Stimulated activated CD8-positive, alpha-beta memory T cell treated with anti-CD3 and anti-CD28 coated beads, Interleukin-4, amount 100 ng/mL, for 4 hours (primary cell): ENCODE results near the gene DUOX1.

Experiments
- DNase-seq, 2 donors: peaks; one replicate each; pipeline ENCODE4 v3.0.0-alpha.2; 2020; ENCODE audit warnings: low read depth in 2 of 2, low spot score in 1 of 2

DUOX1 gene

DNA sequence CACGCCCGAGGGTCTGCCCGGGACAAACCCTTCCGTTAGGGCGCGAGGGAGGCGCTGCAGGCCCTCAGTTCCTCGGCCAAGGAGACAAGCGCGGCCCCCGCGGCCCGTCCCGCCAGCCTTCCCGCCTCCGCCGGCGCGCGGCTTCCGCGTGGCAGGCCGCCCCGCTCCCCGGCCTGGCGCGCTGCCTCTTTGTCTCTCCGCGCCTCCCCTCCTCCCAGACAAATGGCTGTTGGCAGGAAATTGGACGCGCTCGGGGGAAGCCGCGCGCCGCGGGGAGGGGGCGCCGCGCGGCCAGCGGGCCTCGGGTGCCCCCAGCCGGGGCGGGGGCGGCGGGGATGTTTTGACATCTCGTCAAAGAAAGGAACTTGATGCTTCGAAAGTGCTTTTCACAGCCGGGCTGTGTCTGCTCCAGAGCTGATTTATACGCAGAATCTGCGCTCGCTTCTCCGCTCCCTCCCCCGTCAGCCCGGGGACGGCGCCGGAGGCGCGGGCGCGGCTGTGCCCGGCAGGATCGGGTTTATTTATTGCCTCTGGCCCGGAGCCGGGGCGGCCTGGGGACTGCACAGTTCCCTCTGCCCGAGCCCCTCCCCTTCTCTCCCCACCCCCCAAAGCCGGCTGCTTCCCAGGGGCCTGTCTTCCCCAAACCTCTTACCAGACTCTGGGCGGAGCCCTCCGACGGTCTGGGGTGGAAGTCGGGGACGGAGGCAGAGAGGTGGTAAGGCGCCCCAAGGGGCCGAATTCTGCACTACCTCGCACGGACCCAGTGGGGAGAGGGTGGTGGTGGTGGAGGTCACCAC is 37.2 kb downstream of the DUOX1 start:
- DNase-seq: peak; percentile 40 to 63

DNA sequence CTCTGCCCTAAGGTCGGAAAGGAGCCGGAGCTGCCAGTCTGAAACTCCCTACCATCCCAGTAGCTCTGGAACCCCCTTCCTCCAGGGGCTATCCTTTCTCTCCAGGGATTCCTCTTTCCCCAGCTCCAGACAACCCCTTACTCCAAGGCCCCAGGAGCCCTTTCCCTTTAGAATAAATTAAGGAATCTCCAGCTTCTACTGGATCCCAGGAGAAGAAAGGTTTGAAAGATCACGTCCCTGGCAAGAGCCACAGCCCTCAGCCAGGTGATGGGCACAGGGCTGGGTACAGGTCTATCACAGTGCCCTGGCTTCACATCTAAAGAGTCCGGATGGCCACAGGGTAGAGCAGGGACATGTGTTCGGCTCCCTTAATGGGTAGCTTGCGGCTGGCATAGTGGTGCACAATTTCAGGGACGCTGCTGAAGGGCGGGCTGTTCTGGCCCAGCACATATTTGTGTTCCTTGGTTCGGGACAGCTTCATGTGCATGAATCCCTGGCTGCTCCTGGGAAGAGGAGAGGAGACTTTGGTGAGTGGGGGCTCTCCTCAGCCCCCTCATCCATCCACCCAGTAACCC is 37.9 kb downstream of the DUOX1 start:
- DNase-seq: no peak

DNA sequence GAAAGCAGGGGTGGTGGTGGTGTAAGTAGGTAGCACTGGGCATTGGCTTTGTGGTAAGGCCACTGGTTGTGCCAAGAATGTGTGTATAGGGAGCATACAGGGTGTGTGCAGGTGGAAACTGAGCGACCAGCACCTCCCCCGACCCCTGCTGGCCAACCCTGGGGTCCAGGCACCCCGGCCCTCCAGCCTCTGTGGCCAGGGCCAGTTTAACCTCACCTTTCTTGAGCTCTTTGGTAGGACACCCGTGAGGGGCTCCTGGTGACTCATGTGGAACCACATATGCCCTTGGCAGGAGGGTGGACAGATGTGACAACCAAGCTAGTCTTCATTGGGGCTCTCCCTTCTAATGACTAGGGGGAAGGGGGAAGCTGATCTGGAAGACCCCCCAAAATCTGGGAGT is 38.5 kb downstream of the DUOX1 start:
- no peak for DNase-seq

DNA sequence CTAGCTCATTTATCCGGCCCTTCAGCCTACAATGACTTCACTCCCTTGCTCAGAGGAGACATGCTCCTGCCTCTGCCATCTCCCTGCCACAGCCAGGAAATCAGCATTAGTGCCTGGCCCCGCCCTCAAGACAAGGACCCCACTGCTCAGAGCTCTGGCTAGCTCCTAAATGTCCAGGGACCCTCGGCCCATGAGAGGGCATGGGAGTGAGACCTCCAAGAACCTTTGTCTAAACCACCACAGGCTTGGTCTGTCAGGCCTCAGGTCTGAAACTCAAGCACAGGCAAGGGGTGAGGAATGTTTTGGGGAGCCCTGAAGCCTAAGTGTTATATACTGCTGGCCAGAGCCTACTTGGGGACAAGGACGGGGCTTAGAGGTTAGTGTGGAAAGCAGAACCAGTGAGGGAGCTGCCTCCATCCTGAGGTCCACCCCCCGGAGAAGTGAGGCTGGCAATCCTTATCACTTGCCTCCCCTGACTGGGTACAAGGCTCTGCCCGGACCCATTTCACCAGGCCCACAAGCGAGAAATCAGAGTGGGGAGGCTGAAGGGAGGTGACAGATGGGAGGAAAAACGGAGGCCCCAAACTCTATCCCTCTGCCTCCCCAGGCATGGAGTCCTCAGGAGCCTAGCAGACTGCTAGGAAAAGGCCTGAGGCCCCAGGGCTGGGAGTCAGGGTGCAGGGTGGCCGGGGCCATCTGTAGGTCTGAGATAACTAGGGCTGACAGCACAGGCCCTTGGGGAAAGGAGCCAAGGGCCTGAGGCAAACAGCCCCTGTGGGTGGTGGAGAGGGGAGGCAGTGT is 39.2 kb downstream of the DUOX1 start:
- DNase-seq: no peak

DNA sequence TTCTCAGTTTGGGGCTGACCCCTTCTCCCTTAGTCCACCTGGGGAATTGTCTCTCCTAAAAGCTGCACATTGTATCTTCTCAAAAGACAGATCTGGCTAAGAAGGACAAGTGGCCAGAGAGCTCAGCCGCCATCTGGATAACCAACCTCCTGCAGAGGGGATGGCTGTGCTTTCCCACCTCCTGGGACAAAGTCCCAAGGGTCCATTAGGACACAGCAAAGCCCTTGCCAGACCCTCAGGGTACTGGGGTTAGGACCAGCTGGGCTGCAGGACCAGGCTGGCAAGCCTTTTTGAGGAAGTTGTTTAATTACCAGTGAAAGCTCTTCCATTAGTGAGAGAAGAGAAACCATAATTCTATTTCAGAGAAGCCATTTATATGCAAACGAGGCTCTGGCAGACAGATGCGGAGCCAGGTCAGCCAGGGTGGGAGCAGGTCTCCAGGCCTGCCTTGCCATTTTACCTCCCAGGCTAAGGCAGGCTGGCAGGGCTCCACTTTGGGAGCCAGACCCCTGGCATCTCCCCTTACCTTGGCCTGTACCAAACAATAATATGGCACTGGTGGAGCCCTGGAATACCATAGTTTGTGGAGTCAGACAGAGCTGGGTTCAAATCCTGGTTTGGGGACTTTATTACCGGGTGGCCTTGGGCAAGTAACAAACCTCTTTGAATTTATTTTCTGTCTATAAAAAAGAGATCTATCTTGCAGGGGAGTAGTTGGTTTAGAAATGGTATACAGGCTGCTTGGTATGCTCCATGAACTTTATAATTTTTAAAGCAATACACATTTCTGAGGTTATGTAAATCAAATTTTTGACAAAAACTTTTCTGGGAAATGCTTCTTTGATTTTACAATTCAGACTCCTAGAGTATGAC is 40.0 kb downstream of the DUOX1 start:
- DNase-seq: no peak

DNA sequence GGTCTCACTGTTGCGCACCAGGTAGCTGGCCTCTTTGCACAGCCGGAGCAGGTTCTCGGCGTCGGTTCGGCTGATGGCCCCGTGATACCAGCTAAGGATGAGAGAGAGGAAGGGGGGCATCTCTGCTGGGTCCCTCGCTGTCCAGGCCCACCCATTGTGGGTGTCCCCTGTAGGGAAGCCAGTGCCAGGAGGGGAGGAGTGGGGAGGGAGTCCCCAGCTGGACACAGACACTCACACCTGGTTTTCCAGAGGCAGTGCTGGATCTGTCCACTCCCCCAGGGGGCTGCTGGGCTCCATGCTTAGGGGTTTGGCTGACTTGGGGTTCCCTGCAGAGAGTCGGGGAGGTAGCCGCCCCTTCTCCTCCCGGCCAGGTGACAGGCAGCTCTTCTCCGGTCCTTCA is 42.1 kb downstream of the DUOX1 start:
- no peak for DNase-seq

DNA sequence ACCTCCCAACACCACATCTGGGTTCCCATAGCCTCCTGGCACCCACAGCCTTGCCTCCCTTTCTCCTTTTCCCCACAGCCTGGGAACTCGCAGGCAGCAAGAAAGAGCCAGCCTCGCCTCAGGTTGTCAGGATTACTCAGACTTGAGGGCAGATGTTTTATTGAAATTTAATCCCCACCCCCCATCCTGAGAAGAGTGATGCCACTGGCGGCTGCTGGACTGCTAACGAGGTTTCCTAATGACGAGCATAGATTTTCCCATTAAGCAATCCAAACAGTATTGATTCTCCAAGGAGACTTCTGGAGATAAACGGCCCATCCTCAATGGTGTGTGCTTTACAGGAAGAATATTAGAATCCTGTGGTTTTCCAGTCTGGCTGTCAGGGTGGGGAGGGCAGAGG is 44.3 kb downstream of the DUOX1 start:
- DNase-seq: no peak

DNA sequence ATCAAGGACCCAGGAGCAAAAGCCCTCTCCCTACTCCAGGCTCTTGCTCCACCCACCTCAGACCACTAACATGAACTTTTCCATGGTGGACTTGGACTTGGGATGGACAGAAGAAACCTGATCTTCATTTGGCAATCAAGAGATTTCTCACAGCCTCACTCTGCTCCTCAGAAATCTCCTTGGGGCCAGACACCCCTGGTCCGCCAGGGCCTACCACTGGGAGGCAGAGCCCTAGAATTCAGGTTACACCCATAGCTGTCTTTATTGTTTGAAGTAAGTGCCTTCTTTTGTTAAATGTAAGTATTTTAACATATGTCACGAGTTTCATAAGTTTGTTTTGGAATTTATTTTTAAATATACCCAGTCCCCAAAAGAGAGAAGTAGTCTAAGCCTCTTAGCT is 44.8 kb downstream of the DUOX1 start:
- DNase-seq: no peak

DNA sequence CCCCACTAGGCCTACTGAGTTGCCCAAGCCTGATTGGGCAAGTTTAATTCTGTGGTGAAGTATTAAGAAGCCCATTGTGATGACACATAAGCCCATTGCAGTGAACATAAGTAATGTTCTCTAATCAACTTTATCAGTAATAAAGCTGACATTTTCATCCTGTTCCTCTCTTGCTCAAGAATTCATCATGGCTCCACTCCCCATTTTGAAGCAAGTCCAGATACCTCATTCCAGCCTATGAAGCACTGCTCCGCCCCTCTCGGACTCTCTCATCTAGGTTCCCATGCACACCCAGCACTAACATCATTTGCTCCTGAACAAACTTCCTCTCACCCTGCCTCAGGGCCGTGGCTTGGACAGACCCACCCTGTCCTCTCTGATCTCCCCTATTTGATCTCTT is 47.5 kb downstream of the DUOX1 start:
- DNase-seq: no peak

DNA sequence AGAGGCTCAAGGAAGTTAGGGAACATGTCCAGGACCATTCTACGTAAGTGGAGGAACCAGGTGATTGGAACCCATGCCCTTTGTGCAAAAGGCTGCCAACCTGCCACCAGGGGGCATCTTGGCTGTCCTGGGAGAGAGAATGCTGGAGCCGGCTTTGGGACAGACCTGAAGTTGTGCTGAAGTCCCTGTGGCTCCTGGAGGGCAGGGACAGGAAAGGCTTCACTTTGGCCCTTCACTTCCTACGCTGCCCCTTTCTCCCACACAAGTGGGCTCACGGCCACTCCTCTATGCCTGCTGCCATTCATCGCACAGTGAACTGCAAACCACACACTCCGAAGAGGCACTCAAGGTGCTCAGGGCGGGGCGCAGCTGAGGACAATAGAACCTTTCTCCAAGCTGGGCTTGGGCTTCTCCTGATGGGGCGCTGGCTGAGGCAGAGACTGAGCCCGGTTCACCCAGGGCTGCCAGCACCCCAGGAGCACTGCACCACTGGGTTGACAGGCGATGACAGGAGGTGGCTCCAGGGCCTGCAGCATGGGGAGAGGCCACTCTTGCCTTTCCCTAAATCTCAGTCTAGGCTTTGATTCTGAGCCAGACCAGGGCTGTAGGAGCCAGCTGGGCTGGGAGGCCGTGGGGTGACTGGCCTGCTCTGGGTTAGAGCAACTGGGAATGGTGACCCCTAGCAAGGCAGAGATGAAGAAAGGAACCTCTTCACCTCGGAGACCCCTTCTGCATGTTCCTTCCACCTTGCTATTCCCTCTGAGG is 49.6 kb downstream of the DUOX1 start:
- DNase-seq: no peak

DNA sequence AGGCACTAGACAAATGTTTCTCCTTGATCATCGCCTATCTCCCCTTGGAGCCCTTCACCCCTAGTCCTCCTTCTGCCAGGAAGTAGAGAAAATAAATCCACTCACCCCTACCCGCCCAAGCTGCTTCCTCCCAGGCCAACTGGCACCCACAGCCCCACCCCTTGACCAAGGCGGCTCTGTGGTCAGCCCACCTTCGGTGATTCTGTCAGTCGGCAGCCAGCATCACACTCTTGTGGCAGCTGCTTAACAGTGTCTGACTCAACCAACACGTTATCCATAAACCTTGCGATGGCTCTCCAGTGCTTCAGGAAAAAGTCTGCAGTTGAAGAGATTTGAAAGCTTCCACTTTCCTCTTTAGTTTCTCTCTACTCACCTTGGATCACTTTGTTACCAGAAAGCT is 50.4 kb downstream of the DUOX1 start:
- no peak for DNase-seq

DNA sequence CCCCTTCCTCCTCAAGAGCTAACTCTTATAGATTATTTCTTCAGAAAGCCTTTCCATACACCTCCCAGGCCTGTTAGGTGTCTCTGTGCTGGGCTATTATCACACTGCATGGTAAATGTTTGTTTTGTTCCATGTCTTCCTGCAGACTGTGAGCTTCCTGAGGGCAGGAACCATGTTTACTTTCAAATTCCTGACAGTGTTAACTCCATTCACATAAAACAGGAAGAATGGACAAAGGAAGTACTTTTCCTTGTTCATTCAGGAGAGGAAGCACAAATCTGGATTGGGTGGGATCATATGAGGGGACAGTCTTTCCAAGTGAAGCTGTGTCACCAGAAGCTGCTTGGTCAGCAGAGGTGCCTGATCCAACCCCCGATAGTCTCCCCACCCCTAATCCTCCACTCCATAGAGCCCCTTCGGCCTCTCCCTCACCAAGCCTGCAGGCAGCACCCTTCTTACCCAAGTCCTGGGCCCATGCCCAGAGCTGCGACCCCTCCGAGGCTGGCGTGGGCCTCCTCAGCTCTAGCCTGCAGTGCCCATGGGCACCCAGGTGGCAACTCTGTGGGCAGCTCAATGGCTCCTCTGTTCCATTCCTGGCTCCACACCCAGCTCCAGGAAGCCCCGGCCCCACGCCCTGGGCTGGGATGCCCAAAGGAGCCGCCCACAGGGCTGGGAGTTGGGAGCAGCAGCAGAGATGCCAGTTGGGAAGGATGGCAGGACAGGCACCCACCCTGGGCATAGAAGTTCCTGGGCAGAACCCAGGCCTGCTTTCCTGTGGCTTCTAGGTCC is 51.0 kb downstream of the DUOX1 start:
- no peak for DNase-seq

DNA sequence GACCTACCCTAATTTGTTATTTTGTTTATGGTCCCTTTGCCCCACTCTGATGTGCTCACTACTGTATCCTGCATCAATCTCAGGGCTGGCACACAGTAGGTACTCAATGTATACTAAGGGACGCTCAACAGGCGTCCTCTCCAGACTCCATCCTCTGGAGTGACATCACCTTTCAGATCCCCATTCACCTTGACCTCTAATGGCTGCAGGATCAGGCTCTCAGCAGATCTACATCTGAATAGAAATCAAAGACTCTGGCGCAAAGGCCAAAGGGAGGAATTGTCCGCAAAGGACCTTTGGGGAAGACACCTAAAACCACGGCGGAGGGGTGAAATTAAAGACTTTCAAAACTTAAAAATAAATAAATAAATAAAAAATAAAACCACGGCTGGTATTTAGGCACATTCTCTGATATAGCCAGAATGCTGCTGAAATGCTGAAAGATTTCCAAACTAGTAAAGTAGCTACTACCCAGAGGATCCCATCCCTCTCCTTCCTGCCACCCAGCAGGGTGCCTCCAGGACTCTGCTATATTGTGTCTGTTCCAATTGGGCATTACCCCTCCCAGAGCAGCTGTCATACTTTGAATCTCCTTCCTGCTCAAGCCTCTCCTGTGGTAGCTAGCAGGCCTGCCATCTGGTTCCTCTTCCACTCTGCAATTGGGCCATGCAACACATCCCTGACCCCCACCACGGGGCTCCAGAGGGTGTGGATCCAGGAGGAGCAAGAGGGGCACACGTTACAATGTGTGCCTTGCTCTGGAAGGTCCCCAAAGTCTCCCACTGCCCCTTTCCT is 51.9 kb downstream of the DUOX1 start:
- no peak for DNase-seq

DNA sequence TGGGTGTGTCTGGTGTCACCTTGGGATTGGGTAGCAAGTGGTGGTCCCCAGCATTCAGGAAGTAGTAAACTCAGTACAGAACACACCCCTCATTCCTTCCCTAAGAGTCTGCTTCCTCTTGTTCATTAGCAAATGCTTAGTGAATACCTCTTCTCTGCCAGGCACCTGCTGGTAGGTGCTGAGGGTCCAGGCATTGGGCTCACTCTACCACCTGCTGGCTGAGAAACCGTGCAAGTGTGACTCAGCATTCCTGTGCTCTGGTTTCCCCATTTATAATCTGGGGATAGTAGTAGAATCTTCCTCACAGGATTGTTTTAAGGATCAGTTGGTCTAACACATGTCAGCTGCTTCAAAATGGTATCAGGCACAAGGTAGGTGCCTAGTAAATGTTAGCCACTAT is 53.2 kb downstream of the DUOX1 start:
- DNase-seq: no peak

DNA sequence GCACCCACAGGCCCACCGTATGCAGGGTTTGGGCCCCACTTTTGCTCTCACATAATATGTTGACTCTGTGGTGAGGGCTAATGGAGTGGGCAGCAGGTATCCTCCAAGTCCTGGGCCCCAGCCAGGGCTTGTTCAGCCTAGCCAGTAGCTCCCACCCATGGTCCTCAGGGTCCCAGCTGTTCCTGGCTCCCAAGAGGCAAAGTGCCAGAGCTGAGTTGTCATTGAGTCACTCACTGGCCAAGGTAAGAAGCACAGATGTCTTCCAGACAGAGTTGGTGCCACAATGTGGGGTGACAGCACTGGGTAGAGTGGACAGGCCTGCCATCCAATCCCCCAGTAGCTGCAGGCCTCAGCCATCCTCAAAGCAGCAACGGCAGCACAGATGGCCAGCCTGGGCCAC is 53.7 kb downstream of the DUOX1 start:
- no peak for DNase-seq

DNA sequence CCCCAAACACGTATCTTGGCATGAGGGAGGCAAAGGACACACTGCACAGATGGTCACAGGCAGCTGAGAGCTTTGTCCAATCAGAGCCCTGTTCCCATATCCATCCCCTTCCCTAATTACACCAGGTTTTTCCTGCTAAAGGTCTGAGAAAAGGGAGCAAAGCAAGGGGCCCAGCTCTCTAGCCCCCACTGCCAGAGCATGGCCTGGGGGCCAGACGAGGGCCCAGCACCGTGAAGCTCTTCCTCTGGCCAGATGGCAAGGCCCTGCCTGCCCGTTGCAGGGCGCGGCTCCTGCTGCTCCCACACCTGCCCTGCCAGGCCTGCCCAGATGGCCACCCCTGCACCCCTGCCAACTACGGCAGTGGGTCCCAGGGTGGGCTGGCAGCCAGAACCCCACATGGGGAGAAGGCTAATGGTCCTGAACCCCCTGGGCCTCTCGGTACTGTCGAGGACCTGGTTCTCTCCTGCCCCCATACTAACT is 54.8 kb downstream of the DUOX1 start:
- DNase-seq: no peak

DNA sequence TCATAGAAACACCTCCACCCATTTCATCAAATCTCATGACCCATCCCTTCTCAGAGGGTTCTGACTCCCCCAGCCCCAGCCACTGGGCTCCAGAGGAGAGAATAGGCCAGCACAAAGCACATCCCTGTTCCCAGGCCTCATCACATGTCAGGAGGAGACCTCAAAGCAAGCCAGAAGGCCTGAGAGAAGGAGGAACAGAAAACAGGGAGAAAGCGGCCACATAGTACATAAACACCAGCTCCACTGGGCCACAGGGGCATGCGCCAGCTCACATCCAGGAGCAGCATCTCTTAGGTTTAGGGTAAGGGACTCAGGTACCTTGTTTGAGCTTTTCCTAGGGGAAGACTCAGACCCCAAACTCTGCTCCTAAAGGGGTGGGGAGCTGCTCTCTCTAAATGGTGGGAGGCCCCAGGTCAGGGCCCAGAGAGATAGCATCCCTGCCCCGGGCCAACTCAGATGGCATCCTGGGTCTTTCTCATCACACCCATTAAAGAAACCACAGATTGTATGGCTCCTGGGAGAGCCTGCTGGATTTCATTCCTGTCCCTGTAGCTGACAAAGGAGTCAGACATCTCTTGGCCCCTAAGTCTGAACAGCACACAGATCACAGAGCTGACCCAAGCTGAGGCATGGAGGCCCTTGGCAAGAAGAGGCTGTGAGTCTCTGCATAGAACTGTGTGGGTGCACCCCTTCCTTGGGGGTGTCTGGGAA is 55.4 kb downstream of the DUOX1 start:
- no peak for DNase-seq
